Keratinocyte (primary cell): Measurements from ENCODE around the gene LCP2. TPM values are rescaled to one million over a fixed set of nuclear protein-coding genes. Genes with fewer than 3 reads are reported as not detected.

Source experiments
- DNase-seq: peaks from one replicate; pipeline ENCODE4 v3.0.0-alpha.2; 2011; ENCODE audit warnings: low read depth, missing footprints, low spot score
- FAIRE-seq: peaks from 2 replicates; lab custom pipeline; 2011; peaks lifted over from hg19 to GRCh38; lab: Jason Lieb, UNC
- H2AFZ ChIP-seq: 2 replicates; pipeline ENCODE4 v1.6.0; 2012; ENCODE audit warnings: low read length, control low read depth, inconsistent platforms; ENCODE audit not compliant: control insufficient read depth
- H3K27ac ChIP-seq: 2 replicates; pipeline ENCODE4 v1.5.1; 2011; ENCODE audit warnings: low read length; ENCODE audit not compliant: control insufficient read depth, insufficient read depth
- H3K27me3 ChIP-seq: 3 replicates; pipeline ENCODE4 v1.6.0; 2011; ENCODE audit warnings: low read length; ENCODE audit not compliant: control insufficient read depth, insufficient read depth; ENCODE audit errors: extremely low read depth
- H3K36me3 ChIP-seq, 2 experiments: 2 replicates in 1 of 2; 3 replicates in 1 of 2; pipeline ENCODE4 v1.5.1; 2011; ENCODE audit warnings: low read length in 2 of 2, mild to moderate bottlenecking in 1 of 2; ENCODE audit not compliant: control insufficient read depth in 2 of 2, insufficient read depth in 2 of 2; ENCODE audit errors: extremely low read depth in 1 of 2
- H3K4me1 ChIP-seq: 3 replicates; pipeline ENCODE4 v1.5.1; 2011; ENCODE audit warnings: low read length; ENCODE audit not compliant: control insufficient read depth, insufficient read depth; ENCODE audit errors: extremely low read depth
- H3K4me2 ChIP-seq: 3 replicates; pipeline ENCODE4 v1.6.0; 2011; ENCODE audit warnings: low read depth, low read length; ENCODE audit not compliant: control insufficient read depth, insufficient read depth; ENCODE audit errors: extremely low read depth
- H3K4me3 ChIP-seq, 3 experiments: fragments of 200-600 bp in 1 of 3; sonication (generic) in 1 of 3; 2 replicates in 2 of 3; 3 replicates in 1 of 3; pipeline ENCODE4 v1.5.1; 2011 to 2016; ENCODE audit warnings: low read length in 3 of 3, mild to moderate bottlenecking in 3 of 3, control low read depth in 2 of 3, inconsistent platforms in 1 of 3, low read depth in 1 of 3, mixed read lengths in 1 of 3, mixed run types in 1 of 3, moderate library complexity in 1 of 3; ENCODE audit not compliant: control insufficient read depth in 2 of 3, insufficient read depth in 2 of 3; ENCODE audit errors: extremely low read depth in 1 of 3
- H3K79me2 ChIP-seq: 2 replicates; pipeline ENCODE4 v1.6.0; 2012; ENCODE audit warnings: low read length; ENCODE audit not compliant: control insufficient read depth, insufficient read depth
- H3K9ac ChIP-seq: 3 replicates; pipeline ENCODE4 v1.6.0; 2011; ENCODE audit warnings: low read length; ENCODE audit not compliant: control insufficient read depth, insufficient read depth; ENCODE audit errors: extremely low read depth
- H3K9me1 ChIP-seq: 3 replicates; pipeline ENCODE4 v1.6.0; 2011; ENCODE audit warnings: low read length; ENCODE audit not compliant: control insufficient read depth, insufficient read depth; ENCODE audit errors: extremely low read depth
- H3K9me3 ChIP-seq: 2 replicates; pipeline ENCODE4 v1.5.1; 2012; ENCODE audit warnings: low read depth, low read length; ENCODE audit not compliant: control insufficient read depth
- H4K20me1 ChIP-seq: 3 replicates; pipeline ENCODE4 v1.6.0; 2011; ENCODE audit warnings: low read length; ENCODE audit not compliant: control insufficient read depth, insufficient read depth; ENCODE audit errors: extremely low read depth
- CTCF ChIP-seq, 3 experiments: IDR thresholded peaks in 1 of 3; conservative IDR thresholded peaks in 1 of 3; optimal IDR thresholded peaks in 1 of 3; 2 replicates in 2 of 3; 3 replicates in 1 of 3; pipeline versions ENCODE3 to v1.5.1; 2011; ENCODE audit warnings: low read length in 3 of 3, mild to moderate bottlenecking in 3 of 3, moderate library complexity in 2 of 3, control low read depth in 1 of 3, inconsistent platforms in 1 of 3; ENCODE audit not compliant: insufficient read depth in 2 of 3; ENCODE audit errors: extremely low read depth in 1 of 3
- EZH2 ChIP-seq: IDR thresholded peaks from one replicate; pipeline ENCODE4 v1.6.1; 2012; ENCODE audit warnings: inconsistent platforms, mild to moderate bottlenecking, low read length, moderate library complexity
- dilution Hi-C: fragments of 300-500 bp; cut with MboI; formaldehyde crosslinking; loops from one replicate; pipeline ENCODE4 v1.7.0; 2020; ENCODE audit warnings: low sequenced_read_pairs; ENCODE audit not compliant: extremely low pct_ligation_motif_present
- polyA plus RNA-seq, 5 experiments: library from polyadenylated mRNA; depleted of rRNA in 3 of 5; stranded (reverse) in 3 of 5; stranded (forward) in 1 of 5; unstranded in 1 of 5; fragments of >200 nt; gene quantifications; 1 replicate in 1 of 5; 2 replicates in 3 of 5; 3 replicates in 1 of 5; pipeline versions ENCODE4 v1.2.1 to v1.2.3, GENCODE V29; 2011 to 2012; ENCODE audit warnings: missing spikeins in 2 of 5, low read depth in 1 of 5, low replicate concordance in 1 of 5

Gene LCP2
- polyA plus RNA-seq, 1 donor (not counting 4 experiments of a cell fraction or from before 2014, with no cell fraction given): not detected

DNA sequence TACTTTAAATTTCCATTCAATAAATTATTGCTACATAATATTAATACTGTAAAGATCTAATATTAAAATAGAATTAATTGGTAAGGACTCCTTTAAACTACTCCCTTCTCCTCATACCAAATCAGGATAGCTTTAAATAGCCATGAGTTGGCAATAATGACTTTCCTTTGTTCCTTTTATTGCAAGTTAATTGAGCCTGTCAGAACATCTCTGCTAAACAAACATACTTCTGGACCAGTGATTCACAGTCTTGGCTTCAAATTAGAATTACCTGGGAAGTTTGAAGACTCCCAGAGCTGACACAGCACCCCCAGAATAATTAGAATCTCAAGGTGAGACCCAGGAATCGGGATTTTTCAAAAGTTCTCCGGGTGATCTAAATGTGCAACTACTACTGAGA lies 46.1 kb downstream of the LCP2 start:
- Histone ChIP-seq H3K27ac (no peak overlapping the region), H3K4me3 (no peak overlapping the region), H3K4me1 (no peaks in the 10 kb centered on the region), H3K4me2 (no peak overlapping the region), H3K79me2 (no peaks in the 10 kb centered on the region), H3K36me3 (no peaks in the 10 kb centered on the region), H4K20me1 (no peaks in the 10 kb centered on the region), H3K9me1 (no peaks in the 10 kb centered on the region), H2AFZ (no peak overlapping the region), H3K9me3 (no peaks in the 10 kb centered on the region), H3K27me3 (no peaks in the 10 kb centered on the region), H3K9ac (no peak overlapping the region)
- no peak for DNase-seq
- dilution Hi-C loops: no loop called here
- FAIRE-seq: no peak
- TF ChIP-seq EZH2 (no peak), CTCF (optimal IDR thresholded peaks at IDR 0.05 in 1 of 3, IDR thresholded peaks at IDR 0.05 in 1 of 3, conservative IDR thresholded peaks at IDR 0.05 in 1 of 3; ENCODE audit: extremely low read depth in 1 of 3, insufficient read depth in 2 of 3, low read length in 3 of 3) (no peak)

- Histone ChIP-seq H3K4me2 (no peak overlapping the region), H3K9ac (no peak overlapping the region), H3K27me3 (no peaks in the 10 kb centered on the region), H3K4me3 (no peak overlapping the region), H3K36me3 (no peaks in the 10 kb centered on the region), H3K27ac (no peak overlapping the region), H4K20me1 (no peaks in the 10 kb centered on the region), H2AFZ (no peak overlapping the region), H3K9me1 (no peaks in the 10 kb centered on the region), H3K79me2 (no peaks in the 10 kb centered on the region), H3K4me1 (no peaks in the 10 kb centered on the region), H3K9me3 (no peaks in the 10 kb centered on the region)
- DNase-seq (no peak), FAIRE-seq (no peak)
- TF ChIP-seq EZH2: no peak
- TF ChIP-seq CTCF (optimal IDR thresholded peaks at IDR 0.05 in 1 of 3, IDR thresholded peaks at IDR 0.05 in 1 of 3, conservative IDR thresholded peaks at IDR 0.05 in 1 of 3; ENCODE audit: extremely low read depth in 1 of 3, insufficient read depth in 2 of 3, low read length in 3 of 3): no peak
- dilution Hi-C loops: no loop called here
Measured at GRCh38 chr5:170250810-170251317, 46.7 kb downstream of the LCP2 start.
